Measurements from ENCODE around the gene KDM4D.

KDM4D gene

GRCh38 chr11:95042906-95043305, 69.4 kb downstream of the KDM4D start (continued):
- TF ChIP-seq PATZ1 (CRISPR knock-in tag; IDR thresholded peaks at IDR 0.05; ENCODE audit: borderline replicate concordance) = no peak

- TF ChIP-seq CREB5 (CRISPR knock-in tag; IDR thresholded peaks at IDR 0.05; ENCODE audit: low read depth) (no peak), CSDC2 (CRISPR knock-in tag; IDR thresholded peaks at IDR 0.05) (no peak), BACH2 (CRISPR knock-in tag; IDR thresholded peaks at IDR 0.05; ENCODE audit: borderline replicate concordance) (no peak), ZFP3 (CRISPR knock-in tag; IDR thresholded peaks at IDR 0.05) (no peak), OSR1 (CRISPR knock-in tag; IDR thresholded peaks at IDR 0.05) (no peak), ZNF70 (CRISPR knock-in tag; IDR thresholded peaks at IDR 0.05) (no peak), PPARA (CRISPR knock-in tag; IDR thresholded peaks at IDR 0.05; ENCODE audit: borderline replicate concordance) (no peak), ZNF565 (CRISPR knock-in tag; conservative IDR thresholded peaks at IDR 0.05; ENCODE audit: low read depth) (no peak), ZC3H10 (CRISPR knock-in tag; IDR thresholded peaks at IDR 0.05) (no peak), SNAI2 (CRISPR knock-in tag; IDR thresholded peaks at IDR 0.05) (no peak), RARB (CRISPR knock-in tag; IDR thresholded peaks at IDR 0.05) (no peak), PATZ1 (CRISPR knock-in tag; IDR thresholded peaks at IDR 0.05; ENCODE audit: borderline replicate concordance) (no peak), POU6F1 (CRISPR knock-in tag; IDR thresholded peaks at IDR 0.05; ENCODE audit: borderline replicate concordance, low read depth) (no peak), ARNTL (CRISPR knock-in tag; IDR thresholded peaks at IDR 0.05; ENCODE audit: borderline replicate concordance, low read depth) (no peak), TCF4 (CRISPR knock-in tag; IDR thresholded peaks at IDR 0.05; ENCODE audit: borderline replicate concordance) (no peak), TSHZ2 (CRISPR knock-in tag; IDR thresholded peaks at IDR 0.05) (no peak), GLIS3 (CRISPR knock-in tag; IDR thresholded peaks at IDR 0.05) (no peak), ZFP30 (CRISPR knock-in tag; IDR thresholded peaks at IDR 0.05) (no peak)
- no peak for ATAC-seq
These were observed 70.5 kb downstream of the KDM4D start for GRCh38 chr11:95044010-95044409.

DNA sequence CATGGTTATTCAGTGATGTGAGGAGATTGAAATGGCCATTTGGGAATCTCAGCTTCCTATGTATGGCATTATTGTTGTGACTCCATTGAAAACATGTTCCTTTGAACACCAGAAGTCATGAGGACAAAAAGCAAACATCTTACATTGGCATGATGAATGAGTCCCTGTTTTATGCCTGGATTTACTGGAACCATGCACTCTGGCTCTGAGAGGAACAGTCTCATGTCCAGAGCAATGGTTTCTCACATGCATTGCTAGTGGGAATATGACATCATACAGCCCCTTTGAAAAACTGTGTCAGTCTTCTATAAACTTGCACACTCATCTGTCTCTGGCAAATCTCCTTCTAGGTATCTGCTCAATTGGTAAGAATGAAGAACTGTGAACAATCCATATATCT, 72.3 kb downstream of the KDM4D start:
- TF ChIP-seq PPARA (CRISPR knock-in tag; IDR thresholded peaks at IDR 0.05; ENCODE audit: borderline replicate concordance) (no peak), TSHZ2 (CRISPR knock-in tag; IDR thresholded peaks at IDR 0.05) (no peak), PATZ1 (CRISPR knock-in tag; IDR thresholded peaks at IDR 0.05; ENCODE audit: borderline replicate concordance) (no peak), CSDC2 (CRISPR knock-in tag; IDR thresholded peaks at IDR 0.05) (no peak), GLIS3 (CRISPR knock-in tag; IDR thresholded peaks at IDR 0.05) (no peak), SNAI2 (CRISPR knock-in tag; IDR thresholded peaks at IDR 0.05) (no peak), RARB (CRISPR knock-in tag; IDR thresholded peaks at IDR 0.05) (no peak)
- no peak for ATAC-seq

All from SK-N-SH treated with all-trans-retinoic acid at 6 μM for 48 hours (cell line).